Activated CD4-positive, alpha-beta T cell treated with anti-CD3 and anti-CD28 coated beads, Interleukin-2, Interleukin-4, amounts not matched to agents 100 ng/mL and 50 ng/mL, durations not matched to agents 16 hours and 8 hours (primary cell): Measurements from ENCODE around the gene MOB3C.
"Not testable (repeated sequence)": the region's sequence is repeated elsewhere in the genome, so short reads cannot be mapped to it uniquely, and the experiment has no call there.

Experiments
- DNase-seq: peaks from one replicate; pipeline ENCODE4 v3.0.0-alpha.2; 2020; ENCODE audit warnings: low spot score

The MOB3C gene

GRCh38 chr1:46616277-46617107 lies at the start of gene MOB3C:
Gene MOB3C (minus strand): TSS chr1:46616811. CDS start chr1:46613321, 3,490 bp downstream.
- peak; percentile 44 for DNase-seq

GRCh38 chr1:46665983-46666382 lies 49.4 kb upstream of the MOB3C start:
- DNase-seq, result no peak

- DNase-seq, result not testable (repeated sequence)
Observed at GRCh38 chr1:46662919-46663318, 46.3 kb upstream of the MOB3C start.

GRCh38 chr1:46660116-46660515 lies 43.5 kb upstream of the MOB3C start:
- DNase-seq, result peak; percentile 25

GRCh38 chr1:46659307-46659870 lies 42.8 kb upstream of the MOB3C start:
- DNase-seq, result no peak

GRCh38 chr1:46657775-46658174 lies 41.2 kb upstream of the MOB3C start:
- no peak for DNase-seq

GRCh38 chr1:46656643-46657042 lies 40.0 kb upstream of the MOB3C start:
- no peak for DNase-seq

GRCh38 chr1:46655848-46656247 lies 39.2 kb upstream of the MOB3C start:
- DNase-seq, result no peak

- DNase-seq, result not testable (repeated sequence)
Observed at GRCh38 chr1:46654698-46655097, 38.1 kb upstream of the MOB3C start.

- DNase-seq, result no peak
Observed at GRCh38 chr1:46654012-46654411, 37.4 kb upstream of the MOB3C start.

GRCh38 chr1:46653405-46653958 lies 36.9 kb upstream of the MOB3C start:
- DNase-seq, result no peak

GRCh38 chr1:46652321-46653100 lies 35.9 kb upstream of the MOB3C start:
- no peak for DNase-seq

GRCh38 chr1:46651152-46651551 lies 34.5 kb upstream of the MOB3C start:
- not testable (repeated sequence) for DNase-seq

- DNase-seq, result no peak
Observed at GRCh38 chr1:46650491-46650890, 33.9 kb upstream of the MOB3C start.

- DNase-seq, result no peak
Observed at GRCh38 chr1:46649764-46650163, 33.2 kb upstream of the MOB3C start.

- DNase-seq, result no peak
Observed at GRCh38 chr1:46647611-46648010, 31.0 kb upstream of the MOB3C start.

- no peak for DNase-seq
Observed at GRCh38 chr1:46646844-46647243, 30.2 kb upstream of the MOB3C start.

- DNase-seq, result no peak
Observed at GRCh38 chr1:46646331-46646730, 29.7 kb upstream of the MOB3C start.

GRCh38 chr1:46645815-46646214 lies 29.2 kb upstream of the MOB3C start:
- no peak for DNase-seq

- no peak for DNase-seq
Observed at GRCh38 chr1:46643368-46643775, 26.8 kb upstream of the MOB3C start.

GRCh38 chr1:46642115-46642680 lies 25.6 kb upstream of the MOB3C start:
- no peak for DNase-seq

GRCh38 chr1:46639547-46639946 lies 22.9 kb upstream of the MOB3C start:
- no peak for DNase-seq
